ENCODE data around the gene TBC1D8. TPM values are rescaled to one million over a fixed set of nuclear protein-coding genes. Genes with fewer than 3 reads are reported as not detected.

TBC1D8 gene
- total and polyA plus RNA-seq, 2 experiments from 2014 or later: 18.0 to 36.9 TPM

- TF ChIP-seq ZNF331 (CRISPR knock-in tag; IDR thresholded peaks at IDR 0.05; ENCODE audit: low read depth): no peak
- no peak for TF ChIP-seq ZNF114 (CRISPR knock-in tag; IDR thresholded peaks at IDR 0.05)
- no peak for TF ChIP-seq ETS1 (IDR thresholded peaks at IDR 0.05)
These were observed 86.7 kb downstream of the TBC1D8 start (continued) for GRCh38 chr2:101064505-101064867.

GRCh38 chr2:101064125-101064502, 87.1 kb downstream of the TBC1D8 start:
- no peak overlapping the region for H3K4me2 ChIP-seq

More at GRCh38 chr2:101064125-101064502, 87.1 kb downstream of the TBC1D8 start:
- no peaks in the 10 kb centered on the region for H3K27me3 ChIP-seq (ENCODE audit: insufficient read depth)
- H3K4me1 ChIP-seq (ENCODE audit: insufficient read depth): no peaks in the 10 kb centered on the region
- no peak overlapping the region for H2AFZ ChIP-seq
- peaks cover 18% of the 10 kb centered on the region for H4K20me1 ChIP-seq (replicated peaks; ENCODE audit: insufficient read depth)
- no peaks in the 10 kb centered on the region for H3F3A ChIP-seq (replicated peaks; ENCODE audit: low read depth)
- Mint-ChIP-seq H3K4me1 (peaks cover 23% of the 10 kb centered on the region), H3K27ac (peak overlapping the region; percentile 43; the same call in 1 of the 2 replicates), H3K4me3 (no peak overlapping the region), H3K27me3 (ENCODE audit: insufficient read depth, low read depth, poor library complexity) (peaks cover 8% of the 10 kb centered on the region), H3K36me3 (ENCODE audit: low read depth) (peaks cover 14% of the 10 kb centered on the region), H3K9me3 (no peaks in the 10 kb centered on the region)
- ATAC-seq (no peak), DNase-seq (ENCODE audit: low spot score) (no peak)
- H3K79me2 ChIP-seq (replicated peaks; ENCODE audit: insufficient read depth): peaks cover 21% of the 10 kb centered on the region
- H3K36me3 ChIP-seq (ENCODE audit: insufficient read depth): no peaks in the 10 kb centered on the region
- H3K9me2 ChIP-seq (ENCODE audit: insufficient read depth): no peaks in the 10 kb centered on the region
- no peak overlapping the region for H3K27ac ChIP-seq (ENCODE audit: low read depth)
- TF ChIP-seq ZNF462 (CRISPR knock-in tag; IDR thresholded peaks at IDR 0.05) (no peak), NANOG (IDR thresholded peaks at IDR 0.05; ENCODE audit: borderline replicate concordance) (no peak), ZNF114 (CRISPR knock-in tag; IDR thresholded peaks at IDR 0.05) (no peak), ETS1 (IDR thresholded peaks at IDR 0.05) (no peak), ZNF331 (CRISPR knock-in tag; IDR thresholded peaks at IDR 0.05; ENCODE audit: low read depth) (no peak), CREB1 (CRISPR knock-in tag; IDR thresholded peaks at IDR 0.05; ENCODE audit: low read depth) (no peak)
- H3K4me3 ChIP-seq: no peak overlapping the region

Measured in GM23338 (cell line).